GM11168 (cell line): Measurements from ENCODE around the gene SPAST.
"Not testable (repeated sequence)": the region's sequence is repeated elsewhere in the genome, so short reads cannot be mapped to it uniquely, and the experiment has no call there.

Experiments used
- in situ Hi-C: fragments of 300-500 bp; cut with MboI; formaldehyde crosslinking; loops from one replicate; pipeline ENCODE4 v1.12.0; 2022; ENCODE audit warnings: low sequenced_read_pairs; ENCODE audit not compliant: unreplicated experiment

SPAST gene, protein sequence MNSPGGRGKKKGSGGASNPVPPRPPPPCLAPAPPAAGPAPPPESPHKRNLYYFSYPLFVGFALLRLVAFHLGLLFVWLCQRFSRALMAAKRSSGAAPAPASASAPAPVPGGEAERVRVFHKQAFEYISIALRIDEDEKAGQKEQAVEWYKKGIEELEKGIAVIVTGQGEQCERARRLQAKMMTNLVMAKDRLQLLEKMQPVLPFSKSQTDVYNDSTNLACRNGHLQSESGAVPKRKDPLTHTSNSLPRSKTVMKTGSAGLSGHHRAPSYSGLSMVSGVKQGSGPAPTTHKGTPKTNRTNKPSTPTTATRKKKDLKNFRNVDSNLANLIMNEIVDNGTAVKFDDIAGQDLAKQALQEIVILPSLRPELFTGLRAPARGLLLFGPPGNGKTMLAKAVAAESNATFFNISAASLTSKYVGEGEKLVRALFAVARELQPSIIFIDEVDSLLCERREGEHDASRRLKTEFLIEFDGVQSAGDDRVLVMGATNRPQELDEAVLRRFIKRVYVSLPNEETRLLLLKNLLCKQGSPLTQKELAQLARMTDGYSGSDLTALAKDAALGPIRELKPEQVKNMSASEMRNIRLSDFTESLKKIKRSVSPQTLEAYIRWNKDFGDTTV

DNA sequence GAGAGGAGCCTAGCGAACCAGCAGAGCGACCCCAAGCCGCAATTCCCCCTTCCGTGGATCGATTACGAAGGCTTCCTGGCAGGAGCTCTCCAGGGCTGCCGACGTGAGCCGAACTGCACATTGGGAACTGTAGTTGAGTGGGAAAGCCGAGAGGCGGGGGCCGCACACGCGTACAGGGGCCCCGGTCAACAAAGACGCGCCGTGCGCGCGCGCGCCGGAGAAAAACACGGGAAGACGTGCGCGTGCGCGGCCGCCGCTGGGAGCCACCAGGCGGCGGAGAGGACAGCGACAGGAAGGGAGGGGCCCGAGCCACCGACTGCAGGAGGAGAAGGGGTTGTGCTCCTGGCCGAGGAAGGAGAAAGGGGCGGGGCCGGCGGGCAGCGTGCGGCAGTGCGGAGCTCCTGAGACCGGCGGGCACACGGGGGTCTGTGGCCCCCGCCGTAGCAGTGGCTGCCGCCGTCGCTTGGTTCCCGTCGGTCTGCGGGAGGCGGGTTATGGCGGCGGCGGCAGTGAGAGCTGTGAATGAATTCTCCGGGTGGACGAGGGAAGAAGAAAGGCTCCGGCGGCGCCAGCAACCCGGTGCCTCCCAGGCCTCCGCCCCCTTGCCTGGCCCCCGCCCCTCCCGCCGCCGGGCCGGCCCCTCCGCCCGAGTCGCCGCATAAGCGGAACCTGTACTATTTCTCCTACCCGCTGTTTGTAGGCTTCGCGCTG is at the start of gene SPAST:
Gene SPAST, plus strand, starts transcription at position 247 of the 711 bp plus-strand sequence. Its CDS starts 276 bp downstream, at position 523.
- in situ Hi-C loops, result no loop called here

DNA sequence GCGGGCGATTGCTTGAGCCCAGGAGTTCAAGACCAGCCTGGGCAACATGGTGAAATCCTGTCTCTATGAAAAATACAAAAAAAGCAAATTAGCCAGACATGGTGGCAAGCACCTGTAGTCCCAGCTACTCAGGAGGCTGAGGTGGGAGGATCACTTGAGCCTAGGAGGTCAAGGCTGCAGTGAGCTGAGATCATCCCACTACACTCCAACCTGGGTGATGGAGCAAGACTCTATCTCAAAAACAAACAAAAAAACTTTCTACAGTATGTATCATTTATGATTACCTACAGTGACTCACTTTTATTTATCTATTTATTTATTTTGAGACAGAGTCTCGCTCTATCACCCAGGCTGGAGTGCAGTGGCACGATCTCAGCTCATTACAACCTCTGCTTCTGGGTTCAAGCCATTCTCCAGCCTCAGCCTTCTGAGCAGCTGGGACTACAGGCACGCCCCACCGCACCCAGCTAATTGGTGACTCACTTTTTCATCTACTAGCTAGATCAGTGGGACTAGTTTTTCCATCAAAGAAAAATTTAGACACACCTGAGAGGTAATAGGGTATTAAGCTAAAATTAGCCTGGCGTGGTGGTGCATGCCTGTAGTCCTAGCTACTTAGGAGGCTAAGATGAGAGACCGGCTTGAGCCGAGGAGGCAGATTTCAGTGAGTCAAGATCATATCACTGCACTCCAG is 44.4 kb upstream of the SPAST start:
- in situ Hi-C loops, result not testable (repeated sequence)

DNA sequence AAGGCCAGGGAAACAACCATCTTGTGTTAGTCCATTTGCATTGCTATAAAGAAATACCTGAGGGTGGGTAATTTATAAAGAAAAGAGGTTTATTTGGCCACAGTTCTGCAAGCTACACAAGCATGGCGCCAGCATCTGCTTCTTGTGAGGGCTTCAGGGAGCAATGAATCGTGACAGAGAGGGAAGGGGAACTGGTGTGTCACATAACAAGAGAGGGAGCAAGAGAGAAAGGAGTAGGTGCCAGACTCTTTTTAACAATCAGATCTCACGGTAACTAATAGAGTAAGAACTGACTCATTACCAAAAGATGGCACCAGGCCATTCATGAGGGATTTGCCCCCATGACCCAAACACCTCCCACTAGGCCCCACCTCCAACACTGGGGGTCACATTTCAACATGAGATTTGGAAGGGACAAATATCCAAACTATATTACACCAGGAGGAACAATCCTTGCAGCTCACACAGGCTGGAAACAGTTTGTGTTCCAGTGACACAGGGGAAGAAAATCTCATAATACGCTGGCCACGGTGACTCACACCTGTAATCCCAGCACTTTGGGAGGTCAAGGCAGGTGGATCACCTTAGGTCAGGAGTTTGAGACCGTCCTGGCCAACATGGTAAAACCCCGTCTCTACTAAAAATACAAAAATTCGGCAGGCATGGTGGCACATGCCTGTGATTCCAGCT is 29.0 kb upstream of the SPAST start:
- in situ Hi-C loops, result not testable (repeated sequence)

DNA sequence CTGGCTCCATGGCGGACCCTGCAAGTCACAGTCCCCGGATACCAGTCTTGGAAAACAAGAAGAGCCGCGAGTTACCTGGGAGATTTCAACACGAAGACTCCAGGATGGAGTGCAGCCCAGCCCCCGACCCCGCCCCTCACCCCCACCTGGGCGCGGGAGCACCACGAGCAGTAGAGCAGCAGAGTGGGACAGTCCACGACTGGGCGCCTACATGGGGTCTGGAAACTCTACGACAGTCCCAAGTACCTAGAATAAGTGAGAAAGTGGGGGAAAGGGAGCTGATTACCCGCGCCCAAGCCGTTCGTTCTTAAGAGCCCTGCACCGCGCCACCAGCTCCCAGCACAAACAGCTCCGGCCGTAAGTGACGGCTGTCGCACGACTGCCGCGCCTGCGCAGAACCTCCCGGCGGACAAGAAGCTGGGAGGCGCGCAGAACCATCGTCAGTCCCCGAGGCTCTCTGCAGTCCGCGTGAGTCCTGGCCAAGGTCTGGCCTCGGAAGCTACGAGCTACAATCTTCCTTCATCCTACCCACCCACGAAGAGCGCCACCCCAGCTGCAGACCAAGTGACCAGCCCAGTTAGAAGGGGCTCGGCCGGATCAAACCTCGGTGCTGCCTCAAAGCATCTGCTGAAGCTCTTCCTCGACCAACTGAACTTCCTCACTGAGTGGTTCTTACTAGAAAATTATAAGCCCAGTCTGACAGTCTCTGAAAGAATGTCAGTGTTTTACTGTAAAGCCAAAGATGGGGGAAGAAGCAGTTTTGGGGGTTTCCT is 23.7 kb upstream of the SPAST start, which contains the start of gene DPY30:
Gene DPY30, minus strand, starts transcription at position 359 of the 773 bp plus-strand sequence. Its CDS starts 349 bp downstream, at position 10.
- in situ Hi-C loops, result no loop called here

DNA sequence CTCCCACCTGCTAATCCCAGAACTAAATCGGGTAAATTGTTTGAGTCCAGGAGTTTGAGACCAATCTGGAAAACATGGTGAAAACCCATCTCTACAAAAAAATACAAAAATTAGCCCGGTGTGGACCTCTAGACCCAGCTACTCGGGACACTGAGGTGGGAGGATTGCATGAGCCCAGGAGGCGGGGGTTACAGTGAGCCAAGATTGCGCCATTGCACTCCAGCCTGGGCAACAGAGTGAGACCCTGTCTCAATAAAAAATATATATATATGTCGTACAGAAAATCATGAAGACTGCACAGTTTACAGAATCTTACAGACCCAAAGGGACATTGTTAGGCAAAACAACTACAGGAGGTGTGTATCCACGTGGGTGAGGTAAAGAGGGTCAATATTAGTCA is 19.8 kb upstream of the SPAST start:
- in situ Hi-C loops, result no loop called here

DNA sequence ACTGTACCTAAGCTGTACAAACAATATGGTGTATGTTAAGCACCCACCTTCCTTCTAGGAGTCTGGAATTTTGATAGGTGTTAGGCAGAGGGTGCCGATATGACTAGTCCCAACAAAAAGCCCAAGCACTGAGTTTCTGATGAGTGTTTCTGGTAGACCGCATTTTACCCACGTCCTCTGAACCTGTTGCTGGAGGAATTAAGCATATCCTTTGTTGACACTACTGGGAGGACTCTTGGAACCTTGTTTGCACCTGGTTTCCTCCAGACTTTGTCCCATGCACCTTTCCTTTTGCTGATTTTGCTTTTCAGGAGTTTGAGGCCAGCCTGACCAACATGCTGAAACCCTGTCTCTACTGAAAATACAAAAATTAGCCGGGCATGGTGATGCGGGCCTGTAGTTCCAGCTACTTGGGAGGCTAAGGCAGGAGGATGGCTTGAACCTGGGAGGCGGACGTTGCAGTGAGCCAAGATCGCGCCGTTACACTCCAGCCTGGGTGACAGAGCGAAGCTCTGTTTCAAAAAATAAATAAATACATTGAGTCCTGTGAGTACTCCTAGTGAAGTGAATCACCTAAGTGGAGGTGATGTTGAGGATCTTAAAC is 11.4 kb upstream of the SPAST start:
- in situ Hi-C loops, result no loop called here

DNA sequence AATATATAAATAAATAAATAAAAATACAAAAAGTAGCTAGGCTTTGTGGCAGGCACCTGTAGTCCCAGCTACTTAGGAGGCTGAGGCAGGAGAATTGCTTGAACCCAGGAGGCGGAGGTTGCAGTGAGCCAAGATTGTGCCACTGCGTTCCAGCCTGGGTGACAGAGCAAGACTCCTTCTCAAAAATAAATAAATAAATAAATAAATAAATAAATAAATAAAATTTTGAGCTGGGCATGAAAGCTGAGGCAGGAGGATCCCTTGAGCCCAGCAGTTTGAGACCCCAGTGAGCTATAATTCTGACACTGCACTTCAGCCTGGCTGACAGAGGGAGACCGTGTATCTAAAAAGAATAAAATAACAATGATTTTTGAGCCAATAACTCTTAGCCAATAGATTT is 8.8 kb upstream of the SPAST start:
- in situ Hi-C loops, result not testable (repeated sequence)

DNA sequence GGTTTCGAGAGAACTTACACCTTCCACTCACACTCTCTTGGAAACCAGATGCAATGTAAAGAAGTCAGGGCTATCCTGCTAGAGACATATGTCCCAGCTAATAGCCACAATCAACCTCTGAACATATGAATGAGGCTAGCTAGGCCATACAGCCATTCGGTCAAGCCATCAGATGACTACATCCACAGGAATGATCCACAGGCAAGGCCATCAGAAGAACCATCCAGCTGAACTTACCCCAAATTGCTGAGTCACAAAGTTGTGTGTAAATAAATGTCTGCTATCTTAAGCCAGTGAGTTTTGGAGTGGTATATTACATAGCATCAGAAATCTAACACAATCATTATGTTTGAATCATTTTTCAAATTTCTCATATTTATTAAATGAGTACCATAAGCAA is 5.2 kb upstream of the SPAST start:
- in situ Hi-C loops, result no loop called here

DNA sequence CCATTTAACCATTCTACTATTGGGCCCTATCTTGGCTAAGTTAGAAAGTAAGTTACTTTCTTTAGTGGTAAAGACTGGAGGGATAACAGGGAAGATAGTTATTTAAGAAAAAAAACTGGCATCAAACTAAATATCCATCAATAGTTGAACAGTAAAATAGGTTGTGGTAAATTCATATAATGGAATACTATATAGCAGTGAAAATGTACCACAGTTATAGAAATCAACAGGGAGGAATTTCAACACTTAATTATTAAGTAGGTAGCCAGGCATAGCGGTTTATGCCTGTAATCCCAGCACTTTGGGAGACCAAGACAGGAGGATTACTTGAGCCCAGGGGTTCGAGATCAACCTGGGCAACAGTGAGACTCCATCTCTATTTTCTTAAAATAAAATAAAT is 3.1 kb upstream of the SPAST start:
- in situ Hi-C loops, result no loop called here

DNA sequence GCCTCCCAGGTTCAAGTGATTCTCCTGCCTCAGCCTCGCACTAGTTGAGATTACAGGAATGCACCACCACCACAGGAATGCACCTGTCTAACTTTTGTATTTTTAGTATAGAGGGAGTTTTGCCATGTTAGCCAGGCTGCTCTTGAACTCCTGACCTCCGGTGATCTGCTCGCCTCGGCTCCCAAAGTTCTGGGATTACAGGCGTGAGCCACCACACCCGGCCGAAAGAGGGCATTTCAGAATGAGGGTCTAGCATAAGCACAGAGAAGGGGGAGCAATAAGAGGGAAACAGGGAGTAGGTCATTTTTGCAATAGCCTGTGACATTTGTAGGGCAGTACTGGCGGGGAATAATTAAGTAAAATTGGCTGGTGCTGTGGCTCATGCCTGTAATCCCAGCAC is 1.9 kb upstream of the SPAST start:
- in situ Hi-C loops, result no loop called here

DNA sequence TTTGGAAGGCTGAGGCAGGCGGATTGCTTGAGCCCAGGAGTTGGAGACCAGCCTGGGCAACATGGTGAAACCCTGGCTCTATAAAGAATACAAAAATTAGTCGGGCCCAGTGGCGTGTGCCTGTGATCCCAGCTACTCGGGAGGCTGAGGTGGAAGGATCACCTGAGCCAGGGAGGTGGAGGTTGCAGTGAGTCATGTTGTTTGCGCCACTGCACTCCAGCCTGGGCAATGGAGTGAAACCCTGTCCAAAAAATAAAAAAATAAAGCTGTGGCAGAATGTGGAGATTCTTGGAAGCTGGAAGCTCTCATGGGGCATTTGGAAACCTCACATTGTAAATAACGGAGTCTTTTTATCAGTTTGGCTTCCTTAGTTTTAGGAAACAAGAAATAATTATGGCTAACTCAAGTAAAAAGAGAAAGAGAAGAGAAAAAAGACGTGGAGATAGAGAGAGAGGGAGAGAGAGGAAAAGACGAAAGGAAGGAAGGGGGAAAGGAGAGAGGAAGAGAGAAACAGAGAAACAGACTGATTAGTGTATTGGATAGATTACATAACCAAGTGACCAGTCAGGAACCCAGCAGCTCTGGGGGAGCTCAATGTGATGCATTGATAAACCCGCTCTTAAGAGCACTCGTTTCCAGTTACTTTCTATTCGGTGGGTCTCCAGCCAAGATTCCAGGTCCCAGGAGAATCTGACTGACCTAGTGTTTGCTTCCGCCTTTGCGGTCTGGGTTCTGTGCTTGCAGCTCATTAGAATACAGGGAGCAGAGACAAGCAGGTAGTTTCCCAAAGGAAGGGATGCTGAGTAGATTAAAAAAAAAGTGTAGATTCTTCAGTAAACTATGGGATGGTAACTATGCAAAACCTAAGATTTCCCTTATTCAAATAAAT is 1.1 kb upstream of the SPAST start:
- in situ Hi-C loops, result no loop called here

DNA sequence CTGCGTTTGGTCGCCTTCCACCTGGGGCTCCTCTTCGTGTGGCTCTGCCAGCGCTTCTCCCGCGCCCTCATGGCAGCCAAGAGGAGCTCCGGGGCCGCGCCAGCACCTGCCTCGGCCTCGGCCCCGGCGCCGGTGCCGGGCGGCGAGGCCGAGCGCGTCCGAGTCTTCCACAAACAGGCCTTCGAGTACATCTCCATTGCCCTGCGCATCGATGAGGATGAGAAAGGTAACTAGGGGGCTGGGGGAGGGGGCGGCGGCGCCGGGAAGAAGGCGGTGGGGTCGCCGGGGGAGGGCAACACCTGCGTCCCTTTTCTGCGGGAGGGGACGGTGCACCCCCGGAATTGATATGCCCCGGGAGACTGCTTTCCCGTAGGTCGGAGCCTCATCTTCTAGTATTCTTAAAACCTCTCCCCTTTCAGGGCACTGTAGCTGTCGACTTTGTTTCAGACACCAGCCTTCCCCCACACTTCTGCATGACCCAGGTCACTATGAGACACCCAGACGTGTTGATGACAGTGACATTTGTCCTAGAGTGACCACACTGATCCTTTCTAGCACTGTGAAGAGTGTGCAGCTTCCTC is 755 bp downstream of the SPAST start:
- in situ Hi-C loops, result no loop called here

DNA sequence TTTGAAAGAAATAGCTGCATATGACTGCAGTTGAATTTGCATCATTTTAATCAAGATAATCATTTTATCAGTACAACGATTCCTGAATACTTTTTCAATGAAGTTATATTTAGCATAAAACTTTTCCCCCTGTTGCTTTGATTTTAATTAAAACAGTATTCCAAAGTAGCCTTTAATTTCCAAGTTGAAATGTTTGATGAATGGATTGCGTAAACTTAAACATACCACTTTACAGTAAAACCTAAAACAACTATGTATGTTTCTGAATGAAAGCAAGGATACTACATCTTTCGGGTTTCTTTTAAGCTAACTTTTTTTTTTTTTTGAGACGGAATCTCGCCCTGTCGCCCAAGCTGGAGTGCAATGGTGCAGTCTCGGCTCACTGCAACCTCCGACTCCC is 1.4 kb downstream of the SPAST start:
- in situ Hi-C loops, result no loop called here

DNA sequence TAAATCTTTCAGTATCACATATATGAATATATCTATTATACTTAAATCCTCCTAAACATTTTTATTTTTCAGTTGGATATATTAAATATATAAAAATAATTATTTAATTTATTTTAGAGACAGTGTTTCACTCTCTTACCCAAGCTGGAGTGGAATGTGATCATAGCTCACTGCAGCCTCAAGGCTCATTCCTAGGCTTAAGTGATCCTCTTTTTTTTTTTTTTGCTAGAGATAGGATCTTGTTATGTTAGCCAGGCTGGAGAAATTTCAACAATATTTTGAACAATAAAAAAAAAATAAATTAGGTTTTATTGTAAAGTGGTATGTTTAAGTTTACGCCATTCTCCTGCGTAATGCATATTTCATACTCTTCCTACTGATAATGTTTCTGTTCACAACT is 4.2 kb downstream of the SPAST start:
- in situ Hi-C loops, result no loop called here

DNA sequence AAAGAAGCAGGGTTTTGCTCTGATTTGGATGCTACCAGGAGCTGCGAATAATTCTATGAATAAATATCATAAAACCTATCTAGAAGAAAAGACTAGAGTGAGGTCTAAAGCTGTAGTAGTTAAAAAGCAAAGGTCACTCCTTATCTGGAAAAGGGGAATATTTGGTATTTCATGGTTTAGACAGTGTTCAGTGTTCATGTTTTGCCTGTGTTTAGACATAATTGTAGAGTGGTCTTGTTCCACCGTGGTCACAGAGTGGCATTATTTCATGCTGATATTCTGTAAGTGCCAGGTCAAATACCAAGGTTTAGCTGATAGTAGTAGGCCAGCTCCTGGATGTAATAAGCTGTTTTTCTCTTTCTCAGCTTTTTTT is 10.8 kb downstream of the SPAST start:
- in situ Hi-C loops, result no loop called here

DNA sequence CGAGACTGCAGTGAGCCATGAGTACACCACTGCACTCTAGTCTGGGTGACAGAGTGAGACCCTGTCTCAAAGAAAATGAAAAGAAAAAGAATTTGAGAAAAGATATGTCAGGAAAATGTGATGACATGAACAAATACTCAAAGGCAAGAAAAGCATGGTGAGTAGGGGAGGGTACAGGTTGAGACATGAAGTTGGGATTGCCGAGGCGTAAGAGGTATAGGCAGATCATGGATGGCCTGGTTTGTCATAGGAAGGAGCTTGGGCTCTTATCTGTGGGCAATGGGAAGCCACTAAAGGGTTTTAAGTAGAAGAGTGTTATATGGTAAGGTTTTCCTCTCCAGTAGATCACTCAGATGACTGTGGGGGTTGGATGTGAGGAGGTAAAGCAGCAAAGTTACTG is 32.3 kb downstream of the SPAST start:
- in situ Hi-C loops, result no loop called here

DNA sequence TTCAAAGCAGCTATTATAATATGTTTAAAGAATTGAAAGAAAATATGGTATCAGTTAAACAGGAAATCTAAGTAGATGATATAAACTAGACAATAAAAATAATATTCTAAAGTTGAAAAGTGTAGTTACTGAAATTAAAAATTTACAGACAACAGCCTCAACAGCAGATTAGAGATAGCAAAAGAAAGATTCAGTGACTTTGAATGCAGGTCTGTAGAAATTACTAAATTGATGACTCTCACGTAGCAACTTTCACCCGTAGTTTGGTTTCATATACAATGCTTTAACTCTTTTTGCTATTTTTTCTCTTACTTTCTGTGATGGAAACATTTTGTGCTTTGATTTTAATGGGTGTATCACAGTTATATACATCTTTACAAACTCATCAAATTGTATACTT is 44.8 kb downstream of the SPAST start:
- in situ Hi-C loops, result no loop called here

DNA sequence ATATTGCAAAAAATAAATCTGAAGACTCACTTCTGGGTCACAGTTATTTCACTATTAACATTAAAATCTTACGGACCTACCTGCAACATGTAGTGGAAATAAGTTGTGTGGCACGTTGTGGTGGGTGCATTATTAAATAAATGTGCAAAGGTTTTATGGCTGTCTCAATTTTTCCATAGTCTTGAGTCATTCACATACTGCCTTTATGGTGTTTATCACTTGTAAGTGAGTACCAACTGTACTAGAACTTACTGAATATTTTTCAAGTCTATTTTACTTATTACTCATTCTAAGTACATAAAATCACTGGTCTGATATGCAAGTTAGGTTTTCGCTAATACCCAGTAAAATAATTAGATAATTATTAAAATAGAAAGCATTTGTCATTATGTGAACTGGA is 54.7 kb downstream of the SPAST start:
- in situ Hi-C loops, result no loop called here
